HG02610 (cell line): ENCODE results near the gene TYRO3.
"Not testable (repeated sequence)": the region's sequence is repeated elsewhere in the genome, so short reads cannot be mapped to it uniquely, and the experiment has no call there.

Experiments used
- ATAC-seq: cut with Tn5 transposase; IDR thresholded peaks from one replicate; pipeline ENCODE4 v1.9.1; 2021; ENCODE audit warnings: mild to moderate bottlenecking, moderate library complexity; ENCODE audit not compliant: unreplicated experiment

The TYRO3 gene

GRCh38 chr15:41572866-41573265 is 13.9 kb downstream of the TYRO3 start:
- no peak for ATAC-seq

GRCh38 chr15:41573396-41573795 is 14.4 kb downstream of the TYRO3 start:
- no peak for ATAC-seq

GRCh38 chr15:41574158-41574557 is 15.1 kb downstream of the TYRO3 start:
- no peak for ATAC-seq

GRCh38 chr15:41575282-41575681 is 16.3 kb downstream of the TYRO3 start:
- ATAC-seq, result no peak

GRCh38 chr15:41577863-41578735 is 19.1 kb downstream of the TYRO3 start:
- ATAC-seq, result no peak

GRCh38 chr15:41578736-41579383 is 19.8 kb downstream of the TYRO3 start:
- ATAC-seq, result no peak

GRCh38 chr15:41581110-41581509 is 22.1 kb downstream of the TYRO3 start:
- ATAC-seq, result no peak

GRCh38 chr15:41583795-41584194 is 24.8 kb downstream of the TYRO3 start:
- ATAC-seq, result no peak

GRCh38 chr15:41584636-41585126 is 25.7 kb downstream of the TYRO3 start:
- ATAC-seq, result no peak

- ATAC-seq, result no peak
Measured at GRCh38 chr15:41585127-41586047, 26.4 kb downstream of the TYRO3 start.

- not testable (repeated sequence) for ATAC-seq
Measured at GRCh38 chr15:41586531-41587282, 27.7 kb downstream of the TYRO3 start.

GRCh38 chr15:41589018-41589417 is 30.0 kb downstream of the TYRO3 start:
- ATAC-seq, result not testable (repeated sequence)

- ATAC-seq, result not testable (repeated sequence)
Measured at GRCh38 chr15:41589571-41589970, 30.6 kb downstream of the TYRO3 start.

- not testable (repeated sequence) for ATAC-seq
Measured at GRCh38 chr15:41591217-41591616, 32.2 kb downstream of the TYRO3 start.

GRCh38 chr15:41592718-41593117 is 33.7 kb downstream of the TYRO3 start:
- not testable (repeated sequence) for ATAC-seq

GRCh38 chr15:41594801-41595746 is 36.1 kb downstream of the TYRO3 start:
- no peak for ATAC-seq

- no peak for ATAC-seq
Measured at GRCh38 chr15:41596972-41597371, 38.0 kb downstream of the TYRO3 start.

GRCh38 chr15:41597787-41598186 is 38.8 kb downstream of the TYRO3 start:
- no peak for ATAC-seq

GRCh38 chr15:41599061-41599460 is 40.0 kb downstream of the TYRO3 start:
- ATAC-seq, result no peak
